MM.1S (cell line): Measurements from ENCODE around the gene TAL2.

Experiments used
- DNase-seq: peaks from one replicate; pipeline ENCODE4 v3.0.0-alpha.2; 2015
- H2AFZ ChIP-seq: fragments of 300-600 bp; sonication (generic); 2 replicates; pipeline ENCODE4 v1.6.0; 2016; ENCODE audit warnings: antibody characterized with exemption, low read length
- H3F3A ChIP-seq: fragments of 300-600 bp; sonication (generic); 2 replicates; pipeline ENCODE4 v1.6.1; 2016; ENCODE audit warnings: mild to moderate bottlenecking, antibody characterized with exemption, low read length, moderate library complexity, mixed read lengths; ENCODE audit not compliant: insufficient read depth
- H3K27ac ChIP-seq: fragments of 300-600 bp; sonication (generic); 2 replicates; pipeline ENCODE4 v1.5.1; 2016; ENCODE audit warnings: mild to moderate bottlenecking, low read length
- H3K27me3 ChIP-seq: fragments of 300-600 bp; sonication (generic); replicated peaks from 2 replicates; pipeline ENCODE4 v1.6.0; 2016; ENCODE audit warnings: low read length; ENCODE audit not compliant: insufficient read depth
- H3K36me3 ChIP-seq: fragments of 300-600 bp; sonication (generic); replicated peaks from 2 replicates; pipeline ENCODE4 v1.6.1; 2016; ENCODE audit warnings: mild to moderate bottlenecking, low read length, mixed read lengths; ENCODE audit not compliant: insufficient read depth
- H3K4me1 ChIP-seq: fragments of 300-600 bp; sonication (generic); 2 replicates; pipeline ENCODE4 v1.6.1; 2016; ENCODE audit warnings: low read length, mixed read lengths
- H3K4me2 ChIP-seq: fragments of 300-600 bp; sonication (generic); 2 replicates; pipeline ENCODE4 v1.6.0; 2016; ENCODE audit warnings: low read depth, low read length
- H3K4me3 ChIP-seq: fragments of 300-600 bp; sonication (generic); 2 replicates; pipeline ENCODE4 v1.5.1; 2016; ENCODE audit warnings: low read length, mixed read lengths
- H3K79me2 ChIP-seq: fragments of 300-600 bp; sonication (generic); 2 replicates; pipeline ENCODE4 v1.6.1; 2016; ENCODE audit warnings: mixed run types, low read length, mixed read lengths
- H3K9ac ChIP-seq: fragments of 300-600 bp; sonication (generic); 2 replicates; pipeline ENCODE4 v1.6.1; 2016; ENCODE audit warnings: low read length, mixed read lengths
- H3K9me2 ChIP-seq: fragments of 300-600 bp; sonication (generic); replicated peaks from 2 replicates; pipeline ENCODE4 v1.6.1; 2016; ENCODE audit warnings: mild to moderate bottlenecking, low read length, mixed read lengths; ENCODE audit not compliant: insufficient read depth
- H3K9me3 ChIP-seq: fragments of 300-600 bp; sonication (generic); replicated peaks from 2 replicates; pipeline ENCODE4 v1.6.1; 2016; ENCODE audit warnings: mild to moderate bottlenecking, low read length, mixed read lengths; ENCODE audit not compliant: insufficient read depth
- H4K20me1 ChIP-seq: fragments of 300-600 bp; sonication (generic); 2 replicates; pipeline ENCODE4 v1.6.1; 2016; ENCODE audit warnings: mild to moderate bottlenecking, low read length, moderate library complexity, mixed read lengths; ENCODE audit not compliant: insufficient read depth
- CTCF ChIP-seq: fragments of 300-600 bp; sonication (generic); IDR thresholded peaks from 2 replicates; pipeline ENCODE4 v1.5.1; 2016; ENCODE audit warnings: antibody characterized with exemption, low read length, mixed read lengths
- EZH2 ChIP-seq: fragments of 300-600 bp; sonication (generic); optimal IDR thresholded peaks from 2 replicates; pipeline ENCODE3; 2017; ENCODE audit warnings: low read depth, mild to moderate bottlenecking, antibody characterized with exemption, low read length, mixed read lengths
- EZH2phosphoT487 ChIP-seq: fragments of 300-600 bp; sonication (generic); IDR thresholded peaks from 2 replicates; pipeline ENCODE4 v1.6.1; 2018; ENCODE audit warnings: antibody characterized with exemption, low read length

Gene TAL2

GRCh38 chr9:105646879-105647594, 15.2 kb upstream of the TAL2 start:
- TF ChIP-seq EZH2phosphoT487 (no peak), CTCF (no peak), EZH2 (no peak)
- Histone ChIP-seq H4K20me1 (no peaks in the 10 kb centered on the region), H2AFZ (no peak overlapping the region), H3K9me3 (no peaks in the 10 kb centered on the region), H3K9ac (no peak overlapping the region), H3K4me2 (no peak overlapping the region), H3K9me2 (no peaks in the 10 kb centered on the region), H3K4me1 (no peaks in the 10 kb centered on the region), H3K27ac (no peak overlapping the region), H3K36me3 (no peaks in the 10 kb centered on the region), H3F3A (no peaks in the 10 kb centered on the region), H3K79me2 (no peaks in the 10 kb centered on the region), H3K27me3 (no peaks in the 10 kb centered on the region), H3K4me3 (no peak overlapping the region)
- no peak for DNase-seq

GRCh38 chr9:105647595-105648349, 14.5 kb upstream of the TAL2 start:
- H3K9me3 ChIP-seq, result no peaks in the 10 kb centered on the region
- H3K27me3 ChIP-seq, result no peaks in the 10 kb centered on the region
- DNase-seq, result no peak

GRCh38 chr9:105651806-105652205, 10.5 kb upstream of the TAL2 start:
- Histone ChIP-seq H3K27ac (no peak overlapping the region), H4K20me1 (no peaks in the 10 kb centered on the region), H3K79me2 (no peaks in the 10 kb centered on the region), H3K27me3 (no peaks in the 10 kb centered on the region), H2AFZ (no peak overlapping the region), H3K9ac (no peak overlapping the region), H3K4me1 (no peaks in the 10 kb centered on the region), H3K9me2 (no peaks in the 10 kb centered on the region), H3K4me3 (no peak overlapping the region), H3F3A (no peaks in the 10 kb centered on the region), H3K4me2 (no peak overlapping the region), H3K36me3 (no peaks in the 10 kb centered on the region), H3K9me3 (no peaks in the 10 kb centered on the region)
- no peak for TF ChIP-seq EZH2
- no peak for TF ChIP-seq EZH2phosphoT487
- no peak for DNase-seq

More at GRCh38 chr9:105647595-105648349, 14.5 kb upstream of the TAL2 start:
- H3K4me2 ChIP-seq, result no peak overlapping the region
- H3K9ac ChIP-seq, result no peak overlapping the region
- H3K4me1 ChIP-seq, result no peaks in the 10 kb centered on the region
- no peak overlapping the region for H2AFZ ChIP-seq
- H4K20me1 ChIP-seq, result no peaks in the 10 kb centered on the region
- no peaks in the 10 kb centered on the region for H3F3A ChIP-seq
- H3K4me3 ChIP-seq, result no peak overlapping the region
- no peaks in the 10 kb centered on the region for H3K36me3 ChIP-seq
- no peak overlapping the region for H3K27ac ChIP-seq
- no peaks in the 10 kb centered on the region for H3K9me2 ChIP-seq
- TF ChIP-seq EZH2 (no peak), CTCF (no peak), EZH2phosphoT487 (no peak)
- H3K79me2 ChIP-seq, result no peaks in the 10 kb centered on the region
